DND-41 (cell line): ENCODE measurements around the gene USP28.

Source experiments
- ATAC-seq: fragments of 200-7000 bp; cut with Tn5 transposase; 3 replicates; pipeline ENCODE4 v1.9.1; 2021; ENCODE audit warnings: low read depth; ENCODE audit not compliant: insufficient read depth
- DNase-seq: peaks from one replicate; pipeline ENCODE4 v3.0.0-alpha.2; 2020
- H2AFZ ChIP-seq: 2 replicates; pipeline ENCODE4 v1.6.0; 2012; ENCODE audit warnings: low read depth, low read length
- H3K27ac ChIP-seq: 2 replicates; pipeline ENCODE4 v1.5.1; 2012; ENCODE audit warnings: low read length, inconsistent platforms
- H3K27me3 ChIP-seq: fragments of 200-600 bp; sonication (generic); 2 replicates; pipeline ENCODE4 v1.6.0; 2012; ENCODE audit warnings: low read length, mild to moderate bottlenecking, inconsistent platforms; ENCODE audit not compliant: insufficient read depth, poor library complexity
- H3K36me3 ChIP-seq: 2 replicates; pipeline ENCODE4 v1.5.1; 2012; ENCODE audit warnings: low read length, inconsistent platforms; ENCODE audit not compliant: insufficient read depth
- H3K4me1 ChIP-seq: 2 replicates; pipeline ENCODE4 v1.5.1; 2012; ENCODE audit warnings: mild to moderate bottlenecking, low read length; ENCODE audit not compliant: insufficient read depth
- H3K4me2 ChIP-seq: 2 replicates; pipeline ENCODE4 v1.6.0; 2012; ENCODE audit warnings: mild to moderate bottlenecking, moderate library complexity, low read length, inconsistent platforms; ENCODE audit not compliant: insufficient read depth
- H3K4me3 ChIP-seq, 2 experiments: fragments of 200-600 bp in 1 of 2; shearing (Covaris generic) in 1 of 2; 2 replicates each; pipeline ENCODE4 v1.5.1; 2012 to 2016; ENCODE audit warnings: inconsistent platforms in 2 of 2, low read length in 2 of 2, mild to moderate bottlenecking in 2 of 2, low read depth in 1 of 2, moderate library complexity in 1 of 2
- H3K79me2 ChIP-seq: 2 replicates; pipeline ENCODE4 v1.6.0; 2012; ENCODE audit warnings: low read length, inconsistent platforms; ENCODE audit not compliant: insufficient read depth
- H3K9ac ChIP-seq: 2 replicates; pipeline ENCODE4 v1.6.0; 2012; ENCODE audit warnings: low read depth, mild to moderate bottlenecking, inconsistent platforms, low read length, moderate library complexity
- H3K9me3 ChIP-seq: 2 replicates; pipeline ENCODE4 v1.5.1; 2012; ENCODE audit warnings: low read length, moderate library complexity, mild to moderate bottlenecking, inconsistent platforms; ENCODE audit not compliant: insufficient read depth, severe bottlenecking
- H4K20me1 ChIP-seq: 2 replicates; pipeline ENCODE4 v1.6.0; 2012; ENCODE audit warnings: low read length; ENCODE audit not compliant: insufficient read depth
- CTCF ChIP-seq: IDR thresholded peaks from 2 replicates; pipeline ENCODE4 v1.5.1; 2012; ENCODE audit warnings: borderline replicate concordance, low read length, moderate library complexity, mild to moderate bottlenecking; ENCODE audit not compliant: poor library complexity, severe bottlenecking; ENCODE audit errors: extremely low read depth
- EZH2 ChIP-seq: IDR thresholded peaks from 3 replicates; pipeline ENCODE4 v1.6.1; 2012; ENCODE audit warnings: borderline replicate concordance, low read depth, mild to moderate bottlenecking, moderate library complexity, low read length, inconsistent platforms; ENCODE audit not compliant: severe bottlenecking

USP28 gene

GRCh38 chr11:113814181-113814580 lies 61.2 kb downstream of the USP28 start:
- ATAC-seq (no peak), DNase-seq (no peak)
- H3K4me2 ChIP-seq = no peak overlapping the region
- TF ChIP-seq EZH2 (no peak), CTCF (no peak)
- H3K27me3 ChIP-seq = no peaks in the 10 kb centered on the region
- H3K4me3 ChIP-seq = no peak overlapping the region
- H3K27ac ChIP-seq = no peak overlapping the region
- no peak overlapping the region for H3K9ac ChIP-seq
- H3K4me1 ChIP-seq = no peaks in the 10 kb centered on the region
- no peaks in the 10 kb centered on the region for H3K79me2 ChIP-seq
- peaks cover 26% of the 10 kb centered on the region for H3K36me3 ChIP-seq
- H2AFZ ChIP-seq = no peak overlapping the region
- H3K9me3 ChIP-seq = no peaks in the 10 kb centered on the region
- no peaks in the 10 kb centered on the region for H4K20me1 ChIP-seq

GRCh38 chr11:113808931-113809330 lies 66.4 kb downstream of the USP28 start:
- Histone ChIP-seq H3K9ac (no peak overlapping the region), H3K4me1 (no peaks in the 10 kb centered on the region), H3K79me2 (no peaks in the 10 kb centered on the region), H3K27me3 (no peaks in the 10 kb centered on the region), H3K4me3 (no peak overlapping the region), H3K9me3 (no peaks in the 10 kb centered on the region), H3K36me3 (peaks cover 48% of the 10 kb centered on the region), H2AFZ (no peak overlapping the region), H4K20me1 (no peaks in the 10 kb centered on the region), H3K4me2 (no peak overlapping the region), H3K27ac (no peak overlapping the region)
- TF ChIP-seq EZH2 (no peak), CTCF (no peak)
- ATAC-seq (no peak), DNase-seq (no peak)

- Histone ChIP-seq H3K79me2 (no peaks in the 10 kb centered on the region), H3K4me1 (no peaks in the 10 kb centered on the region), H3K9ac (no peak overlapping the region), H3K36me3 (peaks cover 66% of the 10 kb centered on the region), H3K4me3 (no peak overlapping the region), H3K9me3 (no peaks in the 10 kb centered on the region), H4K20me1 (no peaks in the 10 kb centered on the region), H2AFZ (no peak overlapping the region), H3K27me3 (no peaks in the 10 kb centered on the region), H3K27ac (no peak overlapping the region), H3K4me2 (no peak overlapping the region)
- TF ChIP-seq EZH2 (no peak), CTCF (peak; percentile 49)
- DNase-seq (no peak), ATAC-seq (0 out of 3 replicates have a peak, but pooled peaks have one; percentile 40)
Observed at GRCh38 chr11:113806406-113806805, 69.0 kb downstream of the USP28 start.

- H3K36me3 ChIP-seq = peaks cover 66% of the 10 kb centered on the region
- ATAC-seq = no peak
Observed at GRCh38 chr11:113805640-113806039, 69.7 kb downstream of the USP28 start.

More at GRCh38 chr11:113805640-113806039, 69.7 kb downstream of the USP28 start:
- no peaks in the 10 kb centered on the region for H3K4me1 ChIP-seq
- TF ChIP-seq CTCF (no peak), EZH2 (no peak)
- no peak overlapping the region for H3K27ac ChIP-seq
- no peak overlapping the region for H3K4me3 ChIP-seq
- DNase-seq = no peak
- no peaks in the 10 kb centered on the region for H3K9me3 ChIP-seq
- no peak overlapping the region for H2AFZ ChIP-seq
- H3K4me2 ChIP-seq = no peak overlapping the region
- H3K27me3 ChIP-seq = no peaks in the 10 kb centered on the region
- H3K9ac ChIP-seq = no peak overlapping the region
- H4K20me1 ChIP-seq = no peaks in the 10 kb centered on the region
- H3K79me2 ChIP-seq = no peaks in the 10 kb centered on the region
